Stimulated activated CD8-positive, alpha-beta memory T cell treated with anti-CD3 and anti-CD28 coated beads, Interleukin-4, amount 100 ng/mL, for 48 hours (primary cell): ENCODE data around the gene HOXC10.

Experiments used
- DNase-seq: peaks from one replicate; pipeline ENCODE4 v3.0.0-alpha.2; 2020

The HOXC10 gene

GRCh38 chr12:54017027-54017788 lies 32.3 kb downstream of the HOXC10 start:
- no peak for DNase-seq

GRCh38 chr12:54017878-54018467 lies 33.0 kb downstream of the HOXC10 start:
- DNase-seq = peak; percentile 81

GRCh38 chr12:54018468-54018984 lies 33.6 kb downstream of the HOXC10 start:
- DNase-seq = no peak

- DNase-seq = no peak
Measured at GRCh38 chr12:54019091-54019811, 34.3 kb downstream of the HOXC10 start.

- DNase-seq = no peak
Measured at GRCh38 chr12:54019924-54020590, 35.1 kb downstream of the HOXC10 start.

GRCh38 chr12:54020591-54021405 lies 35.9 kb downstream of the HOXC10 start:
- DNase-seq = no peak

- DNase-seq = no peak
Measured at GRCh38 chr12:54021432-54022013, 36.6 kb downstream of the HOXC10 start.

- no peak for DNase-seq
Measured at GRCh38 chr12:54022960-54023884, 38.3 kb downstream of the HOXC10 start.

GRCh38 chr12:54024127-54024526 lies 39.2 kb downstream of the HOXC10 start:
- DNase-seq = no peak

GRCh38 chr12:54024581-54025305 lies 39.8 kb downstream of the HOXC10 start:
- DNase-seq = no peak

GRCh38 chr12:54025499-54026405 lies 40.8 kb downstream of the HOXC10 start:
- no peak for DNase-seq

GRCh38 chr12:54026640-54027441 lies 41.9 kb downstream of the HOXC10 start:
- DNase-seq = no peak

GRCh38 chr12:54027442-54027786 lies 42.5 kb downstream of the HOXC10 start:
- no peak for DNase-seq

GRCh38 chr12:54028314-54029201 lies 43.6 kb downstream of the HOXC10 start, which contains the start of gene HOXC6:
HOXC6 (plus strand) TSS chr12:54028440; CDS start chr12:54028522, 82 bp downstream.
- DNase-seq = no peak

- DNase-seq = no peak
Measured at GRCh38 chr12:54029529-54030441, 44.8 kb downstream of the HOXC10 start.

- DNase-seq = no peak
Measured at GRCh38 chr12:54030442-54030801, 45.5 kb downstream of the HOXC10 start.
